Endothelial cell of umbilical vein (primary cell): ENCODE results near the gene DENND1A. TPM values are rescaled to one million over a fixed set of nuclear protein-coding genes. Genes with fewer than 3 reads are reported as not detected.

Source experiments
- BruUV-seq: library from RNA; stranded (reverse); fragments of 400-500 nt; replicated peaks from 2 replicates; lab custom pipeline; 2021; lab: Mats Ljungman, UMichigan
- CTCF ChIA-PET: fragments of 300-600, 350-600 bp; sonication (Branson Sonifier 250); formaldehyde crosslinking; loops from one replicate; lab custom pipeline; 2021; ENCODE audit warnings: antibody characterized with exemption, inconsistent platforms; lab: Charles Lee
- POLR2A ChIA-PET: fragments of 300-600, 350-600 bp; sonication (Branson Sonifier 250); formaldehyde crosslinking; loops from one replicate; lab custom pipeline; 2021; ENCODE audit warnings: antibody characterized with exemption, inconsistent platforms; lab: Charles Lee
- DNase-seq: peaks from one replicate; pipeline ENCODE4 v3.0.0-alpha.2; 2011; ENCODE audit warnings: low read depth, low spot score
- FAIRE-seq: peaks from 2 replicates; lab custom pipeline; 2011; peaks lifted over from hg19 to GRCh38; lab: Jason Lieb, UNC
- H2AFZ ChIP-seq: 2 replicates; pipeline ENCODE4 v1.6.0; 2012; ENCODE audit warnings: low read depth, low read length, control low read depth, inconsistent platforms
- H3K27ac ChIP-seq: 2 replicates; pipeline ENCODE4 v1.5.1; 2011; ENCODE audit warnings: low read depth, mild to moderate bottlenecking, control low read depth, low read length, moderate library complexity; ENCODE audit not compliant: insufficient read depth
- H3K27me3 ChIP-seq, 2 experiments: 2 replicates each; pipeline versions ENCODE4 v1.6.0 to v1.6.1; 2011; ENCODE audit warnings: low read length in 2 of 2, mixed read lengths in 1 of 2; ENCODE audit not compliant: control insufficient read depth in 2 of 2, insufficient read depth in 2 of 2
- H3K36me3 ChIP-seq, 2 experiments: 2 replicates in 1 of 2; 3 replicates in 1 of 2; pipeline ENCODE4 v1.5.1; 2011; ENCODE audit warnings: low read length in 2 of 2, mild to moderate bottlenecking in 1 of 2, moderate library complexity in 1 of 2; ENCODE audit not compliant: control insufficient read depth in 2 of 2, insufficient read depth in 2 of 2; ENCODE audit errors: extremely low read depth in 1 of 2
- H3K4me1 ChIP-seq: 3 replicates; pipeline ENCODE4 v1.5.1; 2011; ENCODE audit warnings: mild to moderate bottlenecking, low read length; ENCODE audit not compliant: control insufficient read depth, insufficient read depth; ENCODE audit errors: extremely low read depth
- H3K4me2 ChIP-seq: 2 replicates; pipeline ENCODE4 v1.6.1; 2011; ENCODE audit warnings: low read length, control low read depth, mixed read lengths; ENCODE audit not compliant: insufficient read depth
- H3K4me3 ChIP-seq, 3 experiments: fragments of 200-600 bp in 1 of 3; sonication (generic), shearing (Covaris generic) in 1 of 3; replicated peaks in 1 of 3; 2 replicates each; pipeline ENCODE4 v1.5.1; 2011 to 2016; ENCODE audit warnings: control low read depth in 3 of 3, low read length in 3 of 3, mild to moderate bottlenecking in 2 of 3, inconsistent platforms in 1 of 3, low read depth in 1 of 3, moderate library complexity in 1 of 3; ENCODE audit not compliant: insufficient read depth in 1 of 3
- H3K79me2 ChIP-seq: 2 replicates; pipeline ENCODE4 v1.6.0; 2012; ENCODE audit warnings: low read length, inconsistent platforms; ENCODE audit not compliant: control insufficient read depth, insufficient read depth
- H3K9ac ChIP-seq: replicated peaks from 2 replicates; pipeline ENCODE3; 2011; ENCODE audit warnings: low read length, control low read depth; ENCODE audit not compliant: insufficient read depth; ENCODE audit errors: extremely low read depth
- H3K9me1 ChIP-seq: replicated peaks from 3 replicates; pipeline ENCODE4 v1.6.0; 2011; ENCODE audit warnings: mild to moderate bottlenecking, low read length; ENCODE audit not compliant: control insufficient read depth, insufficient read depth; ENCODE audit errors: extremely low read depth
- H3K9me3 ChIP-seq: replicated peaks from 2 replicates; pipeline ENCODE4 v1.5.1; 2012; ENCODE audit warnings: low read length, inconsistent platforms; ENCODE audit not compliant: control insufficient read depth, insufficient read depth
- H4K20me1 ChIP-seq: replicated peaks from 2 replicates; pipeline ENCODE3; 2011; ENCODE audit warnings: mild to moderate bottlenecking, low read length; ENCODE audit not compliant: control insufficient read depth, insufficient read depth; ENCODE audit errors: extremely low read depth
- EZH2 ChIP-seq: IDR thresholded peaks from 2 replicates; pipeline ENCODE4 v1.6.1; 2012; ENCODE audit warnings: borderline replicate concordance, low read depth, mild to moderate bottlenecking, moderate library complexity, low read length, inconsistent platforms; ENCODE audit not compliant: severe bottlenecking
- FOS ChIP-seq: IDR thresholded peaks from 2 replicates; pipeline ENCODE4 v1.6.1; 2011; ENCODE audit warnings: mild to moderate bottlenecking, low read length, moderate library complexity, borderline replicate concordance; ENCODE audit not compliant: insufficient read depth
- GATA2 ChIP-seq: IDR thresholded peaks from 2 replicates; pipeline ENCODE4 v1.7.0; 2011; ENCODE audit warnings: low read depth, mild to moderate bottlenecking, moderate library complexity, mixed read lengths, low read length; ENCODE audit not compliant: insufficient read length, insufficient read depth
- JUN ChIP-seq: IDR thresholded peaks from 2 replicates; pipeline ENCODE4 v1.6.1; 2011; ENCODE audit warnings: borderline replicate concordance, low read depth; ENCODE audit not compliant: insufficient read length, insufficient read depth
- MYC ChIP-seq: IDR thresholded peaks from one replicate; pipeline ENCODE4 v1.6.1; 2011; ENCODE audit warnings: mild to moderate bottlenecking, low read depth, low read length
- POLR2A ChIP-seq: IDR thresholded peaks from 2 replicates; pipeline ENCODE4 v1.6.1; 2012; ENCODE audit warnings: low read depth, mild to moderate bottlenecking, control low read depth, low read length
- POLR2AphosphoS5 ChIP-seq: IDR thresholded peaks from 2 replicates; pipeline ENCODE4 v1.6.1; 2012; ENCODE audit warnings: low read depth, mild to moderate bottlenecking, control low read depth, low read length, moderate library complexity; ENCODE audit not compliant: insufficient read depth
- dilution Hi-C: fragments of 300-500 bp; cut with MboI; formaldehyde crosslinking; loops from one replicate; pipeline ENCODE4 v1.15.0; 2019; ENCODE audit warnings: low sequenced_read_pairs; ENCODE audit not compliant: extremely low pct_ligation_motif_present
- intact Hi-C: fragments of 100-400 bp; cut with micrococcal nuclease; formaldehyde crosslinking; loops from one replicate; pipeline ENCODE4 v1.10.0; 2022
- polyA plus RNA-seq, 4 experiments: library from polyadenylated mRNA; depleted of rRNA in 3 of 4; stranded (reverse) in 3 of 4; unstranded in 1 of 4; fragments of >200 nt; gene quantifications; 2 replicates each; pipeline versions ENCODE4 v1.2.1 to v1.2.3, GENCODE V29; 2011 to 2012; ENCODE audit warnings: missing spikeins in 1 of 4
- total RNA-seq: library from RNA; stranded (reverse); gene quantifications from 2 replicates; pipeline ENCODE4 v1.2.3, GENCODE V29; 2021
- TF ChIP-seq, protein P1 (sequence below), 2 donors: IDR thresholded peaks; 1 replicate in 1 of 2; 2 replicates in 1 of 2; pipeline ENCODE4 v1.5.1; 2011; ENCODE audit warnings: low read length in 2 of 2, mild to moderate bottlenecking in 2 of 2, moderate library complexity in 2 of 2, control low read depth in 1 of 2, inconsistent platforms in 1 of 2, low read depth in 1 of 2; ENCODE audit not compliant: insufficient read depth in 1 of 2; ENCODE audit errors: extremely low read depth in 1 of 2
- TF ChIP-seq, protein P2 (sequence below): IDR thresholded peaks from 2 replicates; pipeline ENCODE4 v1.6.1; 2011; ENCODE audit not compliant: insufficient read depth, insufficient read length

DENND1A gene
- total and polyA plus RNA-seq, 2 donors (not counting 3 experiments of a cell fraction or from before 2014, with no cell fraction given), result 18.5 to 24.5 TPM

DNA sequence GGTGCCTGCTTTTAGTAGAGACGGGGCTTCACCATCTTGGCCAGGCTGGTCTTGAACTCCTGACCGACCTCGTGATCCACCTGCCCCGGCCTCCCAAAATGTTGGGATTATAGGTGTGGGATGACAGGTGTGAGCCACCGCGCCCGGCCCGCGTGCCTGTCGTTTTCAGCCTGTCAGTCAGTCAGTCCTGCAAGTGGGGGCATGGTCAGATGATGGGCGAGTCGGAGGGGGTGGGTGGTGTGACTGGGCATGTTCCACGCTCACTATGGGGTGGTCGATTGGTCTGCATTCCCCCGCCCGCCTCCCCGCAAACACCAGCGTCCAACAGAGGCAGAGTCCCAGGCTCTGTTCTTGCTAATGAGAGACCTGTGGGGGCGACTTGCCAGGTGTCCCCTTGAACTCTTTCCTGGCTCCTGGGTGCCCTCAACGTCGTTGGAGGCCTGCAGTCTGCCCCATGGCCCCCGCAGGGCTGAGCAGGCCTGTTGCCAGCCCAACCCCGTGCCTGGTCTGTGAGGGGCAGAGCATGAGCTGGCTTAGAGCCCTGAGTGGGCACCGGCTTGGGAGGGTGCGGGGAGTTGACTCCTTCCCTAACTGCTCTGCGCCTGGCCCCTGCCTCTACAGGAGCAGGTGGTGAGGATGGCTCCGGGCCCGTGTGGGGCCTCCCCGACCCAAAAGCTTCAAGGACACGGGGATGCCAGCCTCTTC lies 550.8 kb downstream of the DENND1A start:
- dilution Hi-C loops, result no loop called here
- CTCF ChIA-PET, result no interaction called here

More for the DNA sequence above, 550.8 kb downstream of the DENND1A start:
- TF ChIP-seq, protein P1, sequence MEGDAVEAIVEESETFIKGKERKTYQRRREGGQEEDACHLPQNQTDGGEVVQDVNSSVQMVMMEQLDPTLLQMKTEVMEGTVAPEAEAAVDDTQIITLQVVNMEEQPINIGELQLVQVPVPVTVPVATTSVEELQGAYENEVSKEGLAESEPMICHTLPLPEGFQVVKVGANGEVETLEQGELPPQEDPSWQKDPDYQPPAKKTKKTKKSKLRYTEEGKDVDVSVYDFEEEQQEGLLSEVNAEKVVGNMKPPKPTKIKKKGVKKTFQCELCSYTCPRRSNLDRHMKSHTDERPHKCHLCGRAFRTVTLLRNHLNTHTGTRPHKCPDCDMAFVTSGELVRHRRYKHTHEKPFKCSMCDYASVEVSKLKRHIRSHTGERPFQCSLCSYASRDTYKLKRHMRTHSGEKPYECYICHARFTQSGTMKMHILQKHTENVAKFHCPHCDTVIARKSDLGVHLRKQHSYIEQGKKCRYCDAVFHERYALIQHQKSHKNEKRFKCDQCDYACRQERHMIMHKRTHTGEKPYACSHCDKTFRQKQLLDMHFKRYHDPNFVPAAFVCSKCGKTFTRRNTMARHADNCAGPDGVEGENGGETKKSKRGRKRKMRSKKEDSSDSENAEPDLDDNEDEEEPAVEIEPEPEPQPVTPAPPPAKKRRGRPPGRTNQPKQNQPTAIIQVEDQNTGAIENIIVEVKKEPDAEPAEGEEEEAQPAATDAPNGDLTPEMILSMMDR (IDR thresholded peaks at IDR 0.05; ENCODE audit: extremely low read depth in 1 of 2, insufficient read depth in 1 of 2, low read depth in 1 of 2, low read length in 2 of 2), result no peak
- TF ChIP-seq JUN (no peak), GATA2 (no peak), MYC (no peak), FOS (no peak), POLR2A (no peak), EZH2 (no peak), POLR2AphosphoS5 (no peak)
- TF ChIP-seq, protein P2, sequence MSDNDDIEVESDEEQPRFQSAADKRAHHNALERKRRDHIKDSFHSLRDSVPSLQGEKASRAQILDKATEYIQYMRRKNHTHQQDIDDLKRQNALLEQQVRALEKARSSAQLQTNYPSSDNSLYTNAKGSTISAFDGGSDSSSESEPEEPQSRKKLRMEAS, result no peak
- no peak for DNase-seq
- POLR2A ChIA-PET, result no interaction called here
- Histone ChIP-seq H3K79me2 (no peaks in the 10 kb centered on the region), H3K27me3 (peaks cover 6 to 14% of the 10 kb centered on the region in 2 experiments), H3K9me3 (no peaks in the 10 kb centered on the region), H3K36me3 (no peaks in the 10 kb centered on the region), H3K4me1 (no peaks in the 10 kb centered on the region), H3K4me3 (no peak overlapping the region), H3K27ac (no peak overlapping the region), H3K9me1 (no peaks in the 10 kb centered on the region), H2AFZ (no peak overlapping the region), H3K9ac (no peak overlapping the region), H4K20me1 (no peaks in the 10 kb centered on the region), H3K4me2 (no peak overlapping the region)
- no peak for FAIRE-seq
- intact Hi-C loops, result no loop called here
- no TSS peak for BruUV-seq
